GM12872 (cell line): ENCODE data around the gene TRIO.

Experiments used
- CTCF ChIP-seq: IDR thresholded peaks from 3 replicates; pipeline ENCODE4 v1.5.1; 2011; ENCODE audit warnings: low read depth, mild to moderate bottlenecking, low read length, moderate library complexity; ENCODE audit not compliant: insufficient read depth

TRIO gene

DNA sequence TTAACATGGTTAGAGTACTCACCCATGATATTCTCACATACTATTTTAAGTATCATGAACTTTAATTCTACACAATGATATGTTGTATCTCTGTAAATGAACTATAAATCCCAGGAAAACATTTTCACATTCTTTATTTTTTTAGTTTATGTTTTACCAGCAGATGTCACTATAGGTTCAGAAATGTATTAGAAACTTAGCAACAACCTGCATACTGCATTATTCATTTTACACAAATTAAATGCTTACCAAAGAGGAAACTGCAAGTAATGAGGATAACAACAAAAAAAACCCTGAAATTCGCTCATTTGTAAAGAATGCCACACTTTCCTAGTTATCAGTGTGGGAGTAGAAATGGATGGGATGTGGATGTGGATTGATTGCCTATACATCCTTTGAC, 221.0 kb downstream of the TRIO start:
- no peak for TF ChIP-seq CTCF

GRCh38 chr5:14364576-14365472, 221.7 kb downstream of the TRIO start:
- TF ChIP-seq CTCF, result peak; percentile 80

DNA sequence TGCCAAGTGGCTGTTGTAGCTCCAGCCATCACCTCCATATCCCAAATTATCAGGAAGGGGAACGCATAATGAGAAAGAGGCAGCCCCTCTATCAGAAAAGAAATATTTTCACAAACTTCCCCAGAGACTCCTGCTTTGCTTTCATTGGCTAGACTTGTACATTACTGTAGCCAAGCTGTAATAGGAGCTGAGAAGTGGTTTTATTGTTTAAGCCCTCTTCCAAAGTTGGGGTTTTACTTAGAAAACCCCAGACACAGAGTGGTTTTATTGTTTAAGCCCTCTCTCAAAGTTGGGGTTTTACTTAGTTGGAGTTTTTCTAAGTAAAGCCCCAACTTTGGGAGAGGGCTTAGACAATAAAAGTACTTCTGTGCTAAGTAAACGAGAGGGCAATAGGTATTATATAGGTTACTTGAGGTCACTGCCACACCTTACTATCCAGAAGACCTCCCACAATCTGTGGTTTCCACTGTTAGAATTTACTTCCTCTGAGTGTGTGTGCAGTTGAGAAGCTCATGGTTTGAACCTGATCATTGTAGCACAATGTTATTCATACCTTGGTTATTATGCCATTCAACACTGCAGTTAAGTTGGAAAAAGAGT, 222.8 kb downstream of the TRIO start:
- TF ChIP-seq CTCF, result no peak

- TF ChIP-seq CTCF, result no peak
Measured at GRCh38 chr5:14366763-14367162, 223.6 kb downstream of the TRIO start.

DNA sequence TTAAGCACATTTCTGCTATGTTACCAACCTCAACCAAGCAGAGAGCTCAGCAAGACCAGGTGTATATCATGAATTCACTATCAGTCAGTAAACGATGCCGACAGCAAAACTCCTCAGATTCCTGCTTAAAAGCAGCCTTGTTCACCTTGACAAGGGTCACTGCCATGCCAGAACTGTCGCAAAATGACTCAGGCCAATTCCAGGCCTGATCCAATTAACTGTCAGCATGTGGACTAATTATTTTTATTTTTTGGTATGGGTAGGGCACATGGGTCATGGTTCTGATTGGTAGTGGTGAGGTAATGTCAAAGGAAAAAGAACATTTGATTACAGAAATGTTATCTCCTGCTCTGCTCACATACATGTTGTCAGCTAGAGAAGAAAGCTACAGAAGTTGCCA, 224.2 kb downstream of the TRIO start:
- no peak for TF ChIP-seq CTCF

DNA sequence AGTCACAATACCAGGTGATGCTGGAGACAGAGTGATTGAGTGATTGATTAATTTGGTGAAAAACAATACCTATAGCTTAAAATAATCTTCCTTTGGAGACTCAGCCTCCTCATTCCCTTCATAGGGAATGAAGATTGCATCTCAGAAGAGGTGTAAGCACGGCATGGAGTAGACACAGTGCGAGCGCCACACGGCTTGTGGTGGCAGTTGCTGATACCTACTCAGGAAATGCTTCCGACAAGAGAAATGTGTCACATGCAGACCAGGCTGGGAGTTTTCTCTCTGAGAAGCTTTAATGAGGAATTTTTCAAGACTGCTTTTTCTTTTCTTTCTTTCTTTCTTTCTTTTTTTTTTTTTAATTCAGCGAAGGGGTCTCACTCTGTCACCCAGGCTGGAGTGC, 226.6 kb downstream of the TRIO start:
- no peak for TF ChIP-seq CTCF

DNA sequence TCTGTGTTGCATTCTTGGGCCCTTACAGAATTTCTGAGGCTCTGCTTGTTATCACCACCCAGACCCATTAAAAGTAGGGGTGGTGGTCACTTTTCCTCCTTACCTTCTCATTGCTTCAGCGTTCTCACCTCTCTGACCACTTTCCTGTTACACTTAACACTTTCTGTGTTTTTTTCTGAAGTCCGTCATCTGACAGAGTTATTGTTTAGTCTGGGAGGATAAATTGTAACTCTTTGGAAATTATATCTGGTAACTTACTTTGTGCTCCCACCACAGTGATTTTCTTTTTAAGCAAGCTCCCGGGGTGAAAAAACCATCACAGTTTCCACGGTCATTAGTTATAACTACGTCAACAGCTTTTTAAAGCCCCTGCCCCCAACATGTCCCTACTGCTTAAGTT, 227.2 kb downstream of the TRIO start:
- TF ChIP-seq CTCF, result no peak
